Activated naive CD4-positive, alpha-beta T cell treated with anti-CD3 and anti-CD28 coated beads, Interleukin-2, amount 50 U/mL, for 24 hours (primary cell): ENCODE measurements around the gene SMIM17.
"Not testable (repeated sequence)": the region's sequence is repeated elsewhere in the genome, so short reads cannot be mapped to it uniquely, and the experiment has no call there.

ENCODE experiments used
- H3K27ac Mint-ChIP-seq: one replicate; pipeline ENCODE4 v1.8.0; 2021; ENCODE audit warnings: mild to moderate bottlenecking, mixed read lengths
- H3K27me3 Mint-ChIP-seq: one replicate; pipeline ENCODE4 v1.8.0; 2021; ENCODE audit warnings: mixed read lengths
- H3K36me3 Mint-ChIP-seq: one replicate; pipeline ENCODE4 v1.8.0; 2021; ENCODE audit warnings: mixed read lengths
- H3K4me1 Mint-ChIP-seq: one replicate; pipeline ENCODE4 v1.8.0; 2021; ENCODE audit warnings: mixed read lengths
- H3K4me3 Mint-ChIP-seq: one replicate; pipeline ENCODE4 v1.8.0; 2021; ENCODE audit warnings: mild to moderate bottlenecking, mixed read lengths
- H3K9me3 Mint-ChIP-seq: one replicate; pipeline ENCODE4 v1.8.0; 2021; ENCODE audit warnings: mixed read lengths

Gene SMIM17

DNA sequence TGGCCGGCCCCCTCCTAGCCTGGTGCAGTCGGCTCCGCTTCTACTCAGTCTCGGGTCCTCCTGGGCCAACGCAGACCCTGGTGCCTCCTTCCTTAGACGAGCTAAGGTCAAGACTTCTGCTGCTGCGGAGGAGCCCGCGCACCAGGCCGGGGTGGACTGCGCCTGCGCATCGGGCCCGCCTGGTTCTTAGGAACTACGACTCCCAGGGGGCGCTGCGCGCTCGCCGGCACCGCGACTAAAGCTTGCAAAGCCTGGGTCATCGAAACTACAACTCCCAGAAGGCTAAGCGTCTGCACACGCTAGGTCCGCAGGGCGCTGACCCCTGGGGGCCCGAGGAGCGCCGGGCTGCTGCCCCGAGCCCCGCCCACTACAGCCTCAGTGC lies 28.6 kb downstream of the SMIM17 start, which contains the start of gene ZNF835:
Gene ZNF835 (minus strand): TSS at position 145 of the 382 bp plus-strand sequence. CDS start 6,559 bp downstream, outside the sequence.
- Mint-ChIP-seq H3K4me1 (peaks cover 9% of the 10 kb centered on the region), H3K36me3 (peaks cover 5% of the 10 kb centered on the region), H3K27ac (peak within 1 kb of the TSS; percentile 74), H3K9me3 (peaks cover 5% of the 10 kb centered on the region), H3K4me3 (peak within 1 kb of the TSS; percentile 92), H3K27me3 (no peaks in the 10 kb centered on the region)

GRCh38 chr19:56672610-56673009 lies 29.7 kb downstream of the SMIM17 start:
- not testable (repeated sequence) for H3K27ac Mint-ChIP-seq, H3K36me3 Mint-ChIP-seq, H3K27me3 Mint-ChIP-seq, H3K4me1 Mint-ChIP-seq, H3K9me3 Mint-ChIP-seq
- peak overlapping the region; percentile 19 for H3K4me3 Mint-ChIP-seq

GRCh38 chr19:56678205-56678604 lies 35.2 kb downstream of the SMIM17 start:
- peaks cover 7% of the 10 kb centered on the region for H3K36me3 Mint-ChIP-seq
- peaks cover 11% of the 10 kb centered on the region for H3K9me3 Mint-ChIP-seq
- H3K4me1 Mint-ChIP-seq, result no peaks in the 10 kb centered on the region
- H3K4me3 Mint-ChIP-seq, result no peak overlapping the region
- H3K27ac Mint-ChIP-seq, result no peak overlapping the region
- H3K27me3 Mint-ChIP-seq, result no peaks in the 10 kb centered on the region

GRCh38 chr19:56681702-56682101 lies 38.7 kb downstream of the SMIM17 start:
- peaks cover 14% of the 10 kb centered on the region for H3K36me3 Mint-ChIP-seq
- H3K4me3 Mint-ChIP-seq, result no peak overlapping the region
- H3K27ac Mint-ChIP-seq, result no peak overlapping the region
- H3K4me1 Mint-ChIP-seq, result no peaks in the 10 kb centered on the region
- no peaks in the 10 kb centered on the region for H3K27me3 Mint-ChIP-seq
- peaks cover 10% of the 10 kb centered on the region for H3K9me3 Mint-ChIP-seq

- H3K4me3 Mint-ChIP-seq, result no peak overlapping the region
- H3K9me3 Mint-ChIP-seq, result peaks cover 15% of the 10 kb centered on the region
- no peaks in the 10 kb centered on the region for H3K27me3 Mint-ChIP-seq
- peaks cover 15% of the 10 kb centered on the region for H3K36me3 Mint-ChIP-seq
- H3K27ac Mint-ChIP-seq, result no peak overlapping the region
- no peaks in the 10 kb centered on the region for H3K4me1 Mint-ChIP-seq
Observed at GRCh38 chr19:56683116-56683515, 40.2 kb downstream of the SMIM17 start.

- H3K9me3 Mint-ChIP-seq, result peaks cover 9% of the 10 kb centered on the region
- no peaks in the 10 kb centered on the region for H3K27me3 Mint-ChIP-seq
- no peaks in the 10 kb centered on the region for H3K4me1 Mint-ChIP-seq
- H3K36me3 Mint-ChIP-seq, result peaks cover 12% of the 10 kb centered on the region
- H3K27ac Mint-ChIP-seq, result no peak overlapping the region
- no peak overlapping the region for H3K4me3 Mint-ChIP-seq
Observed at GRCh38 chr19:56687031-56687430, 44.1 kb downstream of the SMIM17 start.

DNA sequence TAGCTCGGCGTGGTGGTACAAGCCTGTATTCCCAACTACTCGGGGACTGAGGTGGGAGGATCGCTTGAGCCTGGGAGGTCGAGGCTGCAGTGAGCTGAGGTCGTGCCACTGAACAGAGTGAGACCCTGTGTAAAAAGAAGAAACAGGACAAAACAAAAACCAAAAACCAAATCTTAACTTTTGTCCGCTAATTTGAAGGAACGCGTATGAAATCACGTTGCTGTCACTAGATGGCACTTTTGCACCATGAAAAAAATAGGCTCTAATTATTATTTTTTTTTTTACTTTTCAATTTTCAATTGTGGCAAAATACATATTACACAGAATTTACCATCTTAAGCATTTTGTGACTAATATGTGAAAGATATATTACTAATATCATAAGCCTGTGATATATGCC lies 46.2 kb downstream of the SMIM17 start:
- no peaks in the 10 kb centered on the region for H3K4me1 Mint-ChIP-seq
- H3K9me3 Mint-ChIP-seq, result peaks cover 18% of the 10 kb centered on the region
- no peak overlapping the region for H3K4me3 Mint-ChIP-seq
- H3K27ac Mint-ChIP-seq, result no peak overlapping the region
- no peaks in the 10 kb centered on the region for H3K27me3 Mint-ChIP-seq
- H3K36me3 Mint-ChIP-seq, result peaks cover 16% of the 10 kb centered on the region

DNA sequence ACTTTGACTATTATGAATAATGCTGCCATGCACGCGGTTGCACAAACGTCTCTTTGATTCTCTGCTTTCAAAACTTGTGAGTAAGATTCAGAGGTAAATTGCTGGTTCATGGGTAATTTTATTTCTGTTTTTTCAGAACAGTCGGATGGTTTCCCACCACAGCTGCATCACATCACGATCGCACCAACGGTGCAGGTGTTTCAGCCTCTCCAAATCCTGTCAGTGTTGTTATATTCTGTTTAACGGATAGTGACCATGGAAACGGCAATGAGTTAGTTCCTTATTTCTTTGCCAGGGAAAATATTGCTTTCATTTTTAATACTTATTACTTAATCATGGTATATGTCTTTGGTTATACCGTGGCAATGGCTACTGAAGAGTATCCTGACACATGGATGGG lies 47.7 kb downstream of the SMIM17 start:
- Mint-ChIP-seq H3K4me1 (no peaks in the 10 kb centered on the region), H3K27ac (no peak overlapping the region), H3K4me3 (no peak overlapping the region), H3K36me3 (peaks cover 13% of the 10 kb centered on the region), H3K27me3 (no peaks in the 10 kb centered on the region), H3K9me3 (peaks cover 14% of the 10 kb centered on the region)

DNA sequence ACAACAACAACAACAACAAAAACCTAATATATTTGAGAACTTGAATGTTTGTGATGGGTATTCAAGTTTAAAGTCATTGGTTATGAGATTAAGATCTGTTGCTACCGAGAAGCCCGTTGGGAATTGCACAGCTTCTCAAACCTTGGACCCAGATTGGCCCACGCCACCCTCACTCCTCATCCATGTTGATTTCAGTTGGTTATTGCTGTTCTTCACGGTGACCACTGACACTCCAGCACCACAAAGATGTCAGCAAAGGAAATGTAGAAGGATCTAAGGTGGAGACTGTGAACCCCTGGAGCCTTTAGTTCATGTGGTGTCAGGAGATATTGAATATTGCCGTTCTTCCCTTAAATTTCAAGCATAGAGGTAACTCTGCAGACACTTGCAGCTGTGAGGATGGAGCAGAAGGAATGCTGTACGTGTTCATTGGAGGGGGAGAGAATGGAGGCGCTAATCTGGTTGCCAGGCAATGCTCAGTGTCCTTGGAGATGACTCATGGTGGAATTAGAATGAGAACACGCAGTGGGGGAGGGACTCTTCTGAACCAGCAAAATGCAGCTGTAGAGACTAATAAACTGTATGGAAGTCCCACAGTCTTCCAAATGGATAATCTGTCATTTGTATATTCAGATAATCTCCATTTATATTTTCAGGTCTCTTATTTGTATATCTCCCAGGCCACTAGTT lies 49.4 kb downstream of the SMIM17 start:
- H3K27ac Mint-ChIP-seq, result no peak overlapping the region
- H3K27me3 Mint-ChIP-seq, result no peaks in the 10 kb centered on the region
- H3K9me3 Mint-ChIP-seq, result peaks cover 11% of the 10 kb centered on the region
- H3K36me3 Mint-ChIP-seq, result peaks cover 4% of the 10 kb centered on the region
- H3K4me3 Mint-ChIP-seq, result no peak overlapping the region
- no peaks in the 10 kb centered on the region for H3K4me1 Mint-ChIP-seq

- no peaks in the 10 kb centered on the region for H3K4me1 Mint-ChIP-seq
- H3K4me3 Mint-ChIP-seq, result no peak overlapping the region
- no peak overlapping the region for H3K27ac Mint-ChIP-seq
- H3K36me3 Mint-ChIP-seq, result peaks cover 11% of the 10 kb centered on the region
- peaks cover 24% of the 10 kb centered on the region for H3K9me3 Mint-ChIP-seq
- H3K27me3 Mint-ChIP-seq, result no peaks in the 10 kb centered on the region
Observed at GRCh38 chr19:56699552-56699951, 56.6 kb downstream of the SMIM17 start.

GRCh38 chr19:56701895-56702294 lies 58.9 kb downstream of the SMIM17 start:
- Mint-ChIP-seq H3K4me1 (no peaks in the 10 kb centered on the region), H3K27me3 (no peaks in the 10 kb centered on the region), H3K9me3 (peaks cover 33% of the 10 kb centered on the region), H3K36me3 (peaks cover 11% of the 10 kb centered on the region), H3K4me3 (no peak overlapping the region), H3K27ac (no peak overlapping the region)

DNA sequence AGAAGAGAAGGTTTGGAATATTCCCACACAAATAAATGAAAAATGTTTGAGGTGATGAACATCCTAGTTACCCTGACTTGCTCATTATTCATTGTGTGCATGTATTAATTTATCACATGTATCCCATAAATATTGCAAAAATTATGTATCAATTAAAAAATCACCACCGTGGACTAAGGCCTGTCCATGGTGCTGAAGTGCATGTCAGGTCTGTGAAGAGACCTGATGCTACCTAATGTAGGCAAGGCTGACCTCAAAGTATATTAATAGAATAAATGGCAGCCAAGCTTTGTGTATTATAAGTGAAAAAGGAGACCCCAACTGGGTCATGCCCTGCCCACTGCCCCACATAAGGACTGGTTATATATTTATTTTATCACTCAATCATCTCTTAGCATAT lies 63.0 kb downstream of the SMIM17 start:
- H3K36me3 Mint-ChIP-seq, result peaks cover 9% of the 10 kb centered on the region
- peaks cover 34% of the 10 kb centered on the region for H3K9me3 Mint-ChIP-seq
- H3K27me3 Mint-ChIP-seq, result no peaks in the 10 kb centered on the region
- H3K27ac Mint-ChIP-seq, result no peak overlapping the region
- no peaks in the 10 kb centered on the region for H3K4me1 Mint-ChIP-seq
- H3K4me3 Mint-ChIP-seq, result no peak overlapping the region
